CD1c-positive myeloid dendritic cell (primary cell): ENCODE data around the gene SAFB.
"Not testable (repeated sequence)": the region's sequence is repeated elsewhere in the genome, so short reads cannot be mapped to it uniquely, and the experiment has no call there.

Source experiments
- DNase-seq: peaks from one replicate; pipeline ENCODE4 v3.0.0-alpha.2; 2016; ENCODE audit errors: extremely low spot score

The SAFB gene

GRCh38 chr19:5684694-5685430, 62.0 kb downstream of the SAFB start:
- DNase-seq: no peak

GRCh38 chr19:5686326-5686646, 63.4 kb downstream of the SAFB start:
- DNase-seq: no peak

- DNase-seq: peak; percentile 98
These were observed 63.9 kb downstream of the SAFB start for GRCh38 chr19:5686647-5687359.

GRCh38 chr19:5687360-5688198, 64.7 kb downstream of the SAFB start:
- DNase-seq: no peak

GRCh38 chr19:5688262-5688881, 65.5 kb downstream of the SAFB start:
- not testable (repeated sequence) for DNase-seq

GRCh38 chr19:5690125-5690954, 67.5 kb downstream of the SAFB start, which contains the start of gene RPL36:
Gene RPL36, plus strand, starts transcription at chr19:5690295. Its CDS starts 213 bp downstream, at chr19:5690508.
- peak; percentile 99 for DNase-seq

GRCh38 chr19:5690955-5691821, 68.3 kb downstream of the SAFB start:
- peak; percentile 33 for DNase-seq

- no peak for DNase-seq
These were observed 69.2 kb downstream of the SAFB start for GRCh38 chr19:5691822-5692722.

- no peak for DNase-seq
These were observed 69.9 kb downstream of the SAFB start for GRCh38 chr19:5692723-5693194.

- DNase-seq: no peak
These were observed 70.6 kb downstream of the SAFB start for GRCh38 chr19:5693195-5694166.

- no peak for DNase-seq
These were observed 71.5 kb downstream of the SAFB start for GRCh38 chr19:5694167-5694955.

GRCh38 chr19:5694956-5695648, 72.2 kb downstream of the SAFB start:
- no peak for DNase-seq

- no peak for DNase-seq
These were observed 72.8 kb downstream of the SAFB start for GRCh38 chr19:5695649-5696195.

GRCh38 chr19:5696196-5697021, 73.5 kb downstream of the SAFB start:
- no peak for DNase-seq
